GM18870 (cell line): Measurements from ENCODE around the gene PEPD.

Experiments
- ATAC-seq: cut with Tn5 transposase; IDR thresholded peaks from one replicate; pipeline ENCODE4 v1.9.1; 2021; ENCODE audit warnings: moderate library complexity; ENCODE audit not compliant: unreplicated experiment

PEPD gene

DNA sequence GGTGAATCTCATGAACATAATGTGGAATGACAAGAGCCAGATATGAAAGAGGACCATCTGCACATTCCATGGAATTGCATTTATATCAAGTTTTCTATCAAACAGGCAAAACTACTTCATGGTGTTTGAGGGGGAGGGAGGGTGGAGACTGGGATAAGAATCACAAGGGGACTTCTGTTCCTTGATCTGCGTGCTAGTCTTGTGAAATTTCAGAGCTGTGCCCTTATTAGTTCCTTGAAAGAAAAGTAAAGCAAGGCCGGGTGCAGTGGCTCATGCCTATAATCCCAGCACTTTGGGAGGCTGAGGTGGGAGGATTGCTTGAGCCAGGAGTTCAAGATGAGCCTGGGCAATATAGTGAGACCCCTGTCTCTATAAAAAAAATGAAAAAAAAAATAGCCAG is 178.3 kb downstream of the PEPD start:
- ATAC-seq, result no peak

GRCh38 chr19:33340991-33341390 is 180.6 kb downstream of the PEPD start:
- no peak for ATAC-seq

- no peak for ATAC-seq
Measured at GRCh38 chr19:33339016-33339984, 182.3 kb downstream of the PEPD start.
